ENCODE data around the gene SNRNP25.

The SNRNP25 gene

GRCh38 chr16:104928-105327 lies 51.3 kb downstream of the SNRNP25 start:
- no peak for DNase-seq

DNA sequence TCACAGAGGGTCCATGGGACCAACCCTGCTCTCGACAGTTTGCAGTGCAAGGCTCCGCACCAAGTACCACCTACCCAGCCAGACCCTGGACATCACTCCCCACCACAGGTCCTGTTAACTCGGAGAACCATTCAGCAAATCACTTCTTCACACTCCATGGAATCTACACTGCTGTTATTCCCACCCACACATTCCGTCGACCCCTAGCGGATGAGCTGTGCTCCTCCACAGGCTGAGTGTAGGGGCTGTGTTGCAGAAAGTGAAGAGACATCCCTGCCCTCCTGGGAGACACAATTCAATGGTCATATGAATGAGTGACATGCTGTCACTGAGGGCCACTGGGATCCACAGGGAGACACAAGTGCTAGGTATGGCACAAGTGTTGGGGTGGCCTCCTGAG lies 51.9 kb downstream of the SNRNP25 start:
- no peak for DNase-seq

- DNase-seq, result peak; percentile 61
Measured at GRCh38 chr16:106623-107324, 53.1 kb downstream of the SNRNP25 start.

Data from central memory CD4-positive, alpha-beta T cell (primary cell).